HG03520 (cell line): ENCODE data around the gene OSBPL10.

Source experiments
- ATAC-seq: cut with Tn5 transposase; IDR thresholded peaks from one replicate; pipeline ENCODE4 v1.9.1; 2021; ENCODE audit warnings: mild to moderate bottlenecking, moderate library complexity; ENCODE audit not compliant: unreplicated experiment

Gene OSBPL10

DNA sequence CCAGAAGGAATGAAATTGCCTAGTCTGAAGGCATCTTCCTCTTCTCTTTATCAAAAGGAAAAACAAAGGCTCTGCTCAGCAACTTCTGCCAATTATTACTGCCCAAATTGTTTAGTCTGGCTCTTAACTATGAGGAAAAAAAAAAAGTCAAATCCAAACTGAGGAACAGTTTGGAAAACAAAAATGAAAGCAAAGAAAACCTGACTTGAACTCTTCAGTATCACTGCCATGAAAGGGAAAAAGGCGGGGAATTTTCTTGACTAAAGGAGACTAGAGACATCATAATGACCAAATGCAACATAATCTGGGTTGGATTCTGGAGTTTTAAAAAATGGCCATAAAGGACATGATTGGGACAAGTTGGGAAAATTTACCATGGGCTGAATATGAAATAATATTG, 292.1 kb downstream of the OSBPL10 start:
- ATAC-seq: no peak

GRCh38 chr3:31687020-31687802, 293.9 kb downstream of the OSBPL10 start:
- no peak for ATAC-seq

DNA sequence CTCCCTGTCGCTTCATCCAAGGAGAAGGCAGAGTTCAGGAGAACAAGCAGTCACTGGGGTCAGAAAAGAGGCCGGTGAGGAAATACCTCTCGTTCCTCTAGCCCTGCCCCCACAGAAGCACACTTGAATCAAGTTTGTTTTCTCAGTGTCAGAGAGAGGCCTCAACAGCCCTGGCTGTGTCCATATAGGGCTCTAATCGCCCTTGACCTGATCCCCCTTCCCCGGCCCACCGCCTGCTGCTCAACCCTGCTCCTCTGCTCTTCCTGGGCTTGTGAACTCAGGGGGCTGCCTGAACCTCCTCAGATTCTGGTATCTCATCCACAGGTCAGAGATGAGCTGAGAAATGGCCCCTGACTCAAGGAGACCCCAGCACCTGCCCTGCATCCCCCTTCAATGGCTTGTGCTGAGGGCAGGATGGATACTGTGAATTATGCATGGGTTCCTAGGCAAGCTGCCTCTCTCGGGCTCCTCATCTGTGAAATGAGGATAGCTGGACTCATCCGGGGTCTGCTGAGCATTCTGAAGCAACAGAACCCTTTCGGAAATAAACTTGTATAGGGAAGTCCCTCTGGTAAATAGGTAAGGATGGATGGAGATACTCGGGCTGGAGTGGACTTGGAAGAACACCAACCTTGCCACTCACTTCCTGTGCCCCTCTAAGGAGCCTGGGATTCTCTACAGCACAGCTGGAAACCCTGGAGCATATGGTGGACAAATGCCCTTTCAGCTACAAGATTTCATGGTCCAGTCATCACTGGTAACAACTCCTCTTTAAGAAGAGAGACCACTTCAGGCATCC, 300.8 kb downstream of the OSBPL10 start:
- no peak for ATAC-seq

DNA sequence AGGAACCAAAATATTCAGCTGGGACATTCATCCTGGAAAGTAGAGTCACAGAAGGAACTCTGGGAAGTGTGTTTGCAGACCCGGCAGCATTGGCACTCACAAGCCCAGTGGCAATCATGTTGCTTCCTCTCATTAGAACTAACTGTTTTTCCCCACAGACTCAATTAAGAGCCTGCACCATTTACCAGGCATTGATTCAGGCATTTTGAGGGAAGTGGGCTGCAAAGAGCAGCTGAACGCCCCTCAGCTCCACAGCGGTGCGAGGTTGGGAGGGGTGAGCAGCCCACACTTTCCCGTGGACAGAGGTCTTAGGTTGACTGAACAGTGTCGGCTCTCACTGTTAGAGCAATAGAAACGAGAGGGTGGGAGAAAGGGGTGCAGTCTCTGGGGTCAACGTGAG, 304.5 kb downstream of the OSBPL10 start:
- ATAC-seq: no peak

DNA sequence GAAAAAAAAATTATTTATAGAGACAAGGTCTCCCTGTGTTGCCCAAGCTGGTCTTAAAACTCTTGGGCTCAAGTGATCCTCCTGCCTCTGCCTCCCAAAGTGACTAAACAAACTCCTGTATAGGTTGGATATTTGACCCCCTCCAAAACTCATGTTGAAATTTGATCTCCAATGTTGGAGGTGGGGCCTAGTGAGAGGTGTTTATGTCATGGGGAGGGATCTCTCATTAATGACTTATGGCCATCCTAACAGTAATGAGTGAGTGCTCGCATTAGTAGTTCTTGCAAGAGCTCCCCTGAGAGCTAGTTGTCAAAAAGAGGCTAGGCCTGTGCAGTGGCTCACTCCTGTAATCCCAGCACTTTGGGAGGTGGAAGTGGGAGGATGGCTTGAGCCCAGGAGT, 307.1 kb downstream of the OSBPL10 start:
- no peak for ATAC-seq

GRCh38 chr3:31671976-31672375, 309.1 kb downstream of the OSBPL10 start:
- ATAC-seq: no peak

GRCh38 chr3:31671451-31671850, 309.6 kb downstream of the OSBPL10 start:
- ATAC-seq: no peak

GRCh38 chr3:31670722-31671121, 310.3 kb downstream of the OSBPL10 start:
- ATAC-seq: no peak

- ATAC-seq: no peak
Observed at GRCh38 chr3:31670136-31670535, 310.9 kb downstream of the OSBPL10 start.

DNA sequence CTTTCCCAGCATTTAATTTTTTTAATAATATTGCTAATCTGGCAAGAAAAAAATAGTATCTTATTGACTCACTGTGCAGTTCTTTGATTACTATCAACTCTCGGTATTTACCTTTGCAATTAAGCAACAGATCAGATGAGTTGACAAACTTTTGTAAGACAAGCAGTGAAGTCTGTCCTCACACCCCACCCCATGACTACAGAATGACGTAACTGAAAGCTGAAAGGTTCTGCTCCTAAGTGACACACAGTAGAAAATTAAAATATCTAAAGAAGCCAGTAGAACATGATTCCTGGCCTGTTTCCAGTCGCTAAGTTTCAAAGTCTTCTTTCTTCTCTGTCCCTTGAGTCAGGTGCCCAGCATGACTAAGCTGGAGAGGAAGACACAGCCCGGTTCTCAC, 312.8 kb downstream of the OSBPL10 start:
- ATAC-seq: no peak

DNA sequence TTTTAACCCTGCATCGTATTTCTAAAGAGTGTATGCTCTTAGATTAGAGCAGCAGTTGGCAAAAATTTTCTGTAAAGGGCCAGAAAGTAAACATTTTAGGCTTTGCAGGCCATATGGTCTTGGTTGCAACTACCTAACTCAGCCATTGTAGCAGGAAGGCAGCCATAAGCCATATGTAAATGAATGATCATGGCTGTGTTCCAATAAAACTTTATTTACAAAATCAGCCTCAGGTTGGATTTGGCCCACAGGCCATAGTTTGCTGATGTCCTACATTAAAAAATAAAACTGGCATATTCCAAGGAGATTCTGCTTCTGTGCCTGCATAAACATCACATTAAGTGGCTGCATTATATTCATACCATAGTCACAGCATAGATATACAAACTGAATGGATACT, 313.5 kb downstream of the OSBPL10 start:
- no peak for ATAC-seq

- ATAC-seq: no peak
Observed at GRCh38 chr3:31664031-31664430, 317.0 kb downstream of the OSBPL10 start.

- ATAC-seq: no peak
Observed at GRCh38 chr3:31661993-31662670, 318.9 kb downstream of the OSBPL10 start.

- no peak for ATAC-seq
Observed at GRCh38 chr3:31661286-31661685, 319.8 kb downstream of the OSBPL10 start.

GRCh38 chr3:31659246-31659645, 321.8 kb downstream of the OSBPL10 start:
- ATAC-seq: no peak

DNA sequence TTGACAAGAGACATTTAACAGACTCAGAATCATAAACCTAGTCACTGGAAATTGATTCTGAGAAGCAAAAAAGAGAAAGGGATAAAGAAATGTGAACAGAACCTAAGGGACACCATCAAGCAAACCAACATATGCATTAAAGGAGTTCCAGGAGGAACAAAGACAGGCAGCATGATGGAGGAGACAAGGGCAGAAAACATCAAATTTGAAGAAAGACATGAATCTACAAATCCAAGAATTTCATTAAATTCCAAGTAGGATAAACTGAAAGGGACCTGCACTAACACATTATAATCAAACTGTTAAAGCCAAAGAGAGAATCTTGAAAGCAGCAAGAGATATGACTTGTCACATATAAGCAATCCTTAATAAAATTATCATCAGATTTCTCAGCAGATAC, 326.1 kb downstream of the OSBPL10 start:
- no peak for ATAC-seq

GRCh38 chr3:31653464-31653863, 327.6 kb downstream of the OSBPL10 start:
- ATAC-seq: no peak

- ATAC-seq: no peak
Observed at GRCh38 chr3:31652296-31652695, 328.8 kb downstream of the OSBPL10 start.

GRCh38 chr3:31648286-31648968, 332.6 kb downstream of the OSBPL10 start:
- ATAC-seq: no peak

GRCh38 chr3:31645256-31645655, 335.8 kb downstream of the OSBPL10 start:
- no peak for ATAC-seq

DNA sequence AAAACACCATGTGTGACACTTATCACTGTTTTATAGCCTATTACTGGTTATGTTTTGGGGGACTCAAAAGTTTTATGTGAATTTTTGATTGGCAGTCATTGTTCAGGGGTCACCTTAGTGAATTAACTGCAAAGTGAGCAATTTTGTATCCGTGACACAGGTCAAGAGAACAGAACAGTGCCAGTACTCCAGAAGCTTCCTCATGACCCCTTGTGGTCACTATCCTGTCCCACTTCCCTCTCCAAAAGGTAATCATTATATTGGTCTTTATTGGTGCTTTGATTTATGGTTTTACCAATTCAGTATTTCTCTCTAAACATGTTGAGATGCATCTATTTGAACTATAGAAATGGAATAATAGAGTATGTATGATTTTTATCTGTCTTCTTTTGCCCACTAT, 341.2 kb downstream of the OSBPL10 start:
- no peak for ATAC-seq
